Heart left ventricle (tissue), 13 donors: ENCODE data around the gene ATP1A4.
"Not testable (repeated sequence)": the region's sequence is repeated elsewhere in the genome, so short reads cannot be mapped to it uniquely, and the experiment has no call there.

Source experiments
- POLR2A ChIP-seq, 2 donors: fragments of 450-650 bp; IDR thresholded peaks; one replicate each; pipeline ENCODE4 v1.6.1; 2017; ENCODE audit warnings: antibody characterized with exemption in 2 of 2, mild to moderate bottlenecking in 2 of 2, moderate library complexity in 2 of 2
- TF ChIP-seq, protein P1 (sequence below), 12 donors: fragments of 200-600 bp; sonication (generic) in 4 of 12; IDR thresholded peaks; one replicate each; pipeline versions ENCODE4 v1.5.0 to v1.8.0; 2018 to 2022; ENCODE audit warnings: antibody characterized with exemption in 12 of 12, mild to moderate bottlenecking in 5 of 12
- donor health status: ischemic (EF 13 %, LVEDD 7.1; RV severe dilation, severe dysfunction).
- donor health status: DM: no; HTN: yes; CAD: no.
- donor health status: DM: no; HTN: no; CAD: no.
- donor health status: ischemic (EF 25% LVEDD 6.9; RV normal size, moderate dysfunction).
- donor health status: ischemic (EF 25% LVEDD 5.7; RV mildly dilated, moderate dysfunction).
- donor health status: ischemic (EF 35%, LVEDD 5.7; RV mildly dilated, moderate dysfunction).
- donor health status: nonischemic (EF 11% LVEDD 7.7; RV severe dilation, severe dysfunction).
- donor health status: DM: yes; HTN: yes; CAD: no.
- donor health status: PGD.
- donor health status: ischemic (EF 29% LVEDD 5.4; RV normal size, mild dysfunction).
- donor health status: nonischemic (EF 23%, LVEDD 6.1; RV moderate dilation, normal function).

DNA sequence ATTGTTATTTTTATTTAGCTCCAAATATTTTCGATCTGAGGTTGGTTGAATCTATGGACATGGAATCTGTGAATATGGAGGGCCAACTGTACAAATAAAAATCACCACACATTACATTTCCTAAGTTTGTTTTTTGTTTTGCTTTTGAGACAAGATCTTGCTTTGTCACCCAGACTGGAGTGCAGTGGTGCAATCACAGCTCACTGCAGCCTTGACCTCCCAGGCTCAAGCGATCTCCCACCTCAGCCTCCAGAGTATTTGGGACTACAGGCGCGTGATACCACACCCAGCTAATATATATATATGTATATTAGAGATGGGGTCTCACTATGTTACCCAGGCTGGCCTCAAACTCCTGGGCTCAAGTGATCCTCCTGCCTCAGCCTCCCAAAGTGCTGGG lies 25.1 kb upstream of the ATP1A4 start:
- TF ChIP-seq, protein P1, sequence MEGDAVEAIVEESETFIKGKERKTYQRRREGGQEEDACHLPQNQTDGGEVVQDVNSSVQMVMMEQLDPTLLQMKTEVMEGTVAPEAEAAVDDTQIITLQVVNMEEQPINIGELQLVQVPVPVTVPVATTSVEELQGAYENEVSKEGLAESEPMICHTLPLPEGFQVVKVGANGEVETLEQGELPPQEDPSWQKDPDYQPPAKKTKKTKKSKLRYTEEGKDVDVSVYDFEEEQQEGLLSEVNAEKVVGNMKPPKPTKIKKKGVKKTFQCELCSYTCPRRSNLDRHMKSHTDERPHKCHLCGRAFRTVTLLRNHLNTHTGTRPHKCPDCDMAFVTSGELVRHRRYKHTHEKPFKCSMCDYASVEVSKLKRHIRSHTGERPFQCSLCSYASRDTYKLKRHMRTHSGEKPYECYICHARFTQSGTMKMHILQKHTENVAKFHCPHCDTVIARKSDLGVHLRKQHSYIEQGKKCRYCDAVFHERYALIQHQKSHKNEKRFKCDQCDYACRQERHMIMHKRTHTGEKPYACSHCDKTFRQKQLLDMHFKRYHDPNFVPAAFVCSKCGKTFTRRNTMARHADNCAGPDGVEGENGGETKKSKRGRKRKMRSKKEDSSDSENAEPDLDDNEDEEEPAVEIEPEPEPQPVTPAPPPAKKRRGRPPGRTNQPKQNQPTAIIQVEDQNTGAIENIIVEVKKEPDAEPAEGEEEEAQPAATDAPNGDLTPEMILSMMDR (IDR thresholded peaks at IDR 0.05): not testable (repeated sequence)
- TF ChIP-seq POLR2A (IDR thresholded peaks at IDR 0.05): not testable (repeated sequence)
